Neural cell (in vitro differentiated cells): Measurements from ENCODE around the gene TDP1.

Source experiments
- CTCF ChIP-seq: fragments of 450-650 bp; IDR thresholded peaks from 2 replicates; pipeline ENCODE4 v1.5.1; 2014; ENCODE audit warnings: antibody characterized with exemption, mild to moderate bottlenecking, moderate library complexity; ENCODE audit not compliant: poor library complexity, severe bottlenecking
- EP300 ChIP-seq: fragments of 450-650 bp; conservative IDR thresholded peaks from 2 replicates; pipeline ENCODE4 v1.6.1; 2014; ENCODE audit warnings: antibody characterized with exemption, mild to moderate bottlenecking, moderate library complexity; ENCODE audit not compliant: poor library complexity, severe bottlenecking

GRCh38 chr14:90060965-90061684 lies 105.4 kb downstream of the TDP1 start:
- TF ChIP-seq CTCF (no peak), EP300 (no peak)
